ENCODE data around the gene HTT.

The HTT gene

GRCh38 chr4:3253808-3254207 lies 179.3 kb downstream of the HTT start:
- DNase-seq = no peak

- DNase-seq = peak; percentile 1
These were observed 180.0 kb downstream of the HTT start for GRCh38 chr4:3254302-3255131.

GRCh38 chr4:3255611-3256186 lies 181.2 kb downstream of the HTT start:
- peak; percentile 0 for DNase-seq

- DNase-seq = no peak
These were observed 182.0 kb downstream of the HTT start for GRCh38 chr4:3256230-3257102.

GRCh38 chr4:3257103-3257555 lies 182.6 kb downstream of the HTT start:
- no peak for DNase-seq

- peak; percentile 20 for DNase-seq
These were observed 183.3 kb downstream of the HTT start for GRCh38 chr4:3257556-3258482.

GRCh38 chr4:3261411-3262207 lies 187.1 kb downstream of the HTT start:
- no peak for DNase-seq

GRCh38 chr4:3262208-3263052 lies 187.9 kb downstream of the HTT start:
- no peak for DNase-seq

- DNase-seq = no peak
These were observed 188.8 kb downstream of the HTT start for GRCh38 chr4:3263053-3263875.

GRCh38 chr4:3263876-3264193 lies 189.4 kb downstream of the HTT start:
- no peak for DNase-seq

- DNase-seq = no peak
These were observed 191.6 kb downstream of the HTT start for GRCh38 chr4:3266076-3266475.

GRCh38 chr4:3267576-3268394 lies 193.3 kb downstream of the HTT start:
- DNase-seq = no peak

- no peak for DNase-seq
These were observed 194.1 kb downstream of the HTT start for GRCh38 chr4:3268395-3269104.

- DNase-seq = no peak
These were observed 194.8 kb downstream of the HTT start for GRCh38 chr4:3269105-3269927.

GRCh38 chr4:3269991-3270611 lies 195.6 kb downstream of the HTT start:
- no peak for DNase-seq

GRCh38 chr4:3271131-3271530 lies 196.7 kb downstream of the HTT start:
- DNase-seq = no peak

GRCh38 chr4:3276986-3277385 lies 202.5 kb downstream of the HTT start:
- no peak for DNase-seq
